ENCODE measurements around the gene EIF4G1.

The EIF4G1 gene

DNA sequence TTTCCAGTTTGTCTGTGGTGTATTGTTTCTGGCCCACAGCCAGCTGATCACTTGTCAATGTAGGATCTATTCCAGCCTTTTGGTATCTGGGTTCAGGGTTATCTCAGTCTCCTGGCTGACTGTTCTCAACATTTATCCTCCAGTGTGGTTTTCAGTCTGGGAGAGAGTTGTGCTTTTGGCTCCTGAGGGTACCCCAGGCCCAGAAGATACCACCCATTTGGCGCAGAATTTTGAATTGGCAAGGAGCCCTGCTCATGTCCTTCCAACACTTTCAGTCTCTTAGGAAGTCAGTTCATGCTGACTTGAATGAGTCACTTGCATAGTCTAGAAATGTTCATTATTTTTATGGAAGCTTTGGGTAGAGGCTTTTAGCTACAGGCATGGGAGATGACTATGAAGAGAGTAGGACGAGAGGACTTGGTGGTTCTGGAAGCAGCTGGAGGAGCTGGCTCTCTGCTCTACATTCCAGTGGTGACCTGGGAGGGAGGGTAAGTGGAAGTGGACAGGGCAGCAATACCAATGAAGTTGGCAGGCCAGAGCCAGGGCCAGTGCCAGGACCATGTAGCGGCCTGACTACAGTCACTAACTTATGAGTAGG, 54.3 kb downstream of the EIF4G1 start:
- TF ChIP-seq, protein P1, sequence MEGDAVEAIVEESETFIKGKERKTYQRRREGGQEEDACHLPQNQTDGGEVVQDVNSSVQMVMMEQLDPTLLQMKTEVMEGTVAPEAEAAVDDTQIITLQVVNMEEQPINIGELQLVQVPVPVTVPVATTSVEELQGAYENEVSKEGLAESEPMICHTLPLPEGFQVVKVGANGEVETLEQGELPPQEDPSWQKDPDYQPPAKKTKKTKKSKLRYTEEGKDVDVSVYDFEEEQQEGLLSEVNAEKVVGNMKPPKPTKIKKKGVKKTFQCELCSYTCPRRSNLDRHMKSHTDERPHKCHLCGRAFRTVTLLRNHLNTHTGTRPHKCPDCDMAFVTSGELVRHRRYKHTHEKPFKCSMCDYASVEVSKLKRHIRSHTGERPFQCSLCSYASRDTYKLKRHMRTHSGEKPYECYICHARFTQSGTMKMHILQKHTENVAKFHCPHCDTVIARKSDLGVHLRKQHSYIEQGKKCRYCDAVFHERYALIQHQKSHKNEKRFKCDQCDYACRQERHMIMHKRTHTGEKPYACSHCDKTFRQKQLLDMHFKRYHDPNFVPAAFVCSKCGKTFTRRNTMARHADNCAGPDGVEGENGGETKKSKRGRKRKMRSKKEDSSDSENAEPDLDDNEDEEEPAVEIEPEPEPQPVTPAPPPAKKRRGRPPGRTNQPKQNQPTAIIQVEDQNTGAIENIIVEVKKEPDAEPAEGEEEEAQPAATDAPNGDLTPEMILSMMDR (IDR thresholded peaks at IDR 0.05; ENCODE audit: low read depth, low read length, missing control alignments) = no peak
- no peak overlapping the region for H3K4me3 ChIP-seq (ENCODE audit: low read depth, low read length)

DNA sequence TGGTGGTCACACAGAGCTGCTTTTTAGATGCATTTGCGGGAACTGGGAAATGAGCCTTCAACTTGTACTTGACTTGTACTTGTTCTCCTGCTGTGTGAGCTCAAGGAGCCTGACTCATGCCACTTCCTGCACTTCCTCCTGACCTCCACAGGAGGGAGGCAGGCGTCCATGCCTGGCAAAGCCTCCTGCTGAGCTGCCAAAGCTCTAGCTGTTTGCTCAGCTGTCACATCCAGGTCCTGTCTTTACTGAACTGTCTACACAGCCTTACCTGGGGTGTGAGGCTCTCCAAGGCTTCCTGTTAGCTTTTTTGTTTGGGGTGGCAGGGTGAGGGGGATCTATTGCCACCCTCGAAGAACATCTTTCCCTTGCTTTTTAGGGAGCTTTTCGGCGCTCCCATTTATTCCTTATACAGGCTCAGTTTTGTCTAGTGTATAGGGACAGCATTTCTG, 57.2 kb downstream of the EIF4G1 start:
- no peak overlapping the region for H3K4me3 ChIP-seq (ENCODE audit: low read depth, low read length)
- TF ChIP-seq, protein P1 (IDR thresholded peaks at IDR 0.05; ENCODE audit: low read depth, low read length, missing control alignments) = peak; percentile 97
- DNase-seq (ENCODE audit: low read depth) = peak; percentile 34

More for the DNA sequence above, 54.3 kb downstream of the EIF4G1 start:
- DNase-seq (ENCODE audit: low read depth) = no peak

DNA sequence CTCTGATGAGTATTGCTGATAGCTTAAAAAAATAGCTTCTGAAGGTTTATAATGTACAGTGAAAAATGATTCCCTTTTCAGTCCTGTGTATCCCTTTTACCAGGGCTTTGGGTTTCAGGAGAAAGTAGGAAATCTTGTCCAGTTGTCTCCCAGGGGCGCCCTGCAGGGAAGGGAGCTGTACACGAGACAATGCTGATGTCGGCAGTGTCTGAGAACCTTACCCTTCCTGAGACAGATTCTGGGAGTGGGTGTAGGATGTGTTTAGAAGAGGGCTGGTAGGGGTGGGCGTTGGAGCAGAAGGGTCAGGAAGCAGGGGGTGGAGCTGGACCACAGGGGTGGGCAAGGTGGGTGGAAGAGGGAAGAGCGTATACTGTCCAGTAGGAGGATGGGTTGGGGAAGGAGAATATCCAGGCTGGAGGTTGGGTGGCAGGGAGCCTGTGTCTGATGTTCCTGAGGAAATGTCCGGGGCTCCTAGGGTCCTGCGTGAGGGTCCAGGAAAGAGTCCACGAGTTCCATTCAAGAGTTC, 58.0 kb downstream of the EIF4G1 start:
- TF ChIP-seq, protein P1 (IDR thresholded peaks at IDR 0.05; ENCODE audit: low read depth, low read length, missing control alignments) = no peak
- no peak for DNase-seq (ENCODE audit: low read depth)

DNA sequence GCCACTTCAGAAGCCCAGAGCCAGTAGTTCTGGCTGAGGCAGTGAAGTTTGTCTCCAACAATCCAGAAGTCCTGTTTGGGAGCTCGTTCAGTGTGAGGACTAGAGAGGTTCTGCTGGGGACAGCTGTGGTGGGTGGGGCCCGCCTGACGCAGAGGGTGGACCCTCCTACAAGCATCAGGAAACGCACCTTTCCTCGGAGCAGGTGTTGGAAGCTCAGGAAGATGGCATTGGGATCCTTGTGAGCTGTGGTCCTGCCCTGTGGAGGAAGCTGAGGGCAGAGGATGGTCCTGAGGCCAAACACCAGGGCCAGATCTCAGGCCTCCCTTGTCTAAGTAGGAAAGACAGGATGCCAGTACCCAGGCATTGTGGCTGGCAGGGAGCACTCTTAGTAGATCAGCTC, 58.5 kb downstream of the EIF4G1 start:
- TF ChIP-seq, protein P1 (IDR thresholded peaks at IDR 0.05; ENCODE audit: low read depth, low read length, missing control alignments) = no peak
- no peak overlapping the region for H3K4me3 ChIP-seq (ENCODE audit: low read depth, low read length)
- no peak for DNase-seq (ENCODE audit: low read depth)

More for the DNA sequence above, 58.0 kb downstream of the EIF4G1 start:
- no peak overlapping the region for H3K4me3 ChIP-seq (ENCODE audit: low read depth, low read length)

DNA sequence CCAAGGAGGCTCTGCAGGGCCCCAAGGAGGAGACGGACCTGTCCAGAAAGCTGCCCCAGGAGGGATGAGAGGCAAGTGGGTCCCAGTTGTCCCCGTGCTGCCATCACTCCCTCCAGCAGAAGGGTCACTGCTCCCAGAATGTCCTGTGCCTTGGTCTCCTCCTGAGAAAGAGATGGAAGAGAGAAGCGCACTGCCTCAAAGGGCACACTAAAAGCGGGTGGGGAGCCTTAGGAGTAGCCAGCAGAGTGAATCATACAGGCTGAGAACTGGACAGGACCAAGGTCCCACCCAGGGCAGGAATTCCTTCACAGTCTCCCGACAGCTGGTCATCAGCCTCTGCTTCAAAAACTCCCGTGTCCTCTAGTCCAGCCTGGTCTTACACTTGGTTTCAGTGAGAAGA, 59.0 kb downstream of the EIF4G1 start:
- no peak for DNase-seq (ENCODE audit: low read depth)
- TF ChIP-seq, protein P1 (IDR thresholded peaks at IDR 0.05; ENCODE audit: low read depth, low read length, missing control alignments) = no peak
- no peak overlapping the region for H3K4me3 ChIP-seq (ENCODE audit: low read depth, low read length)

DNA sequence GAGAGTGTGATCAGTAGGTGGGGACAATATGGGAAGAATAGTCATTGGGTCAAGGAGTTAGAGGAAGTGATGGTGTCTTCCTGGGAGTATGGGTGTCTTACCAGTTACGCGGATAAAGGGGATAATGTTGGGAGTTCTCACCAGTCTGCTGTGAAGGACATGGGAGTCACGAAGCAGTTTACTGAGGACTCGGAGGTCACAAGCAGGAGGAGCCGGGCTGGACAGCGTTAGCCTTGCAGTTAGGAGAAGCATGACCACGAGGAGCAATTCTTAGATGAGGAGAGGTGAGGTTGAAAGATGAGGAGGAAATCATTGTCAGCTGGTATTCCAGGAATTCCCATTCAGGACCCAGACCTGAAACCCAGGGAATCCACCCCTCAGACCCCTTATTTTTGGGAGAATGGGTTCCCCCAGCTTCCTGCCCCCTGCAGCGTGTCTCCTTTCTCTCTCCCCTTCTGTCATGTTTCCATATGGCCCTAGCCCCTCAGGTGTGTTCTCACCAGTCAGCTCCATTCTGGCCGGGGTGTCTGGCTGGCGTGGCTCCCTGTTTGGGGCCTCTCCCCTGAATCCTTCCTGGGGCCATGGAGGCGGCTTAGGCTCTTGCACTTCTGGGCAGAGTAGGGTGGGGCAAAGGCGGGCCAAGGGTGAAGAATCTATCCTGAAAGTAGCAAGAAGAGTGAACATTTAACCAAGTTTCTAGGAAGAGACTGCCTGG, 61.5 kb downstream of the EIF4G1 start:
- no peak for DNase-seq (ENCODE audit: low read depth)
- TF ChIP-seq, protein P1 (IDR thresholded peaks at IDR 0.05; ENCODE audit: low read depth, low read length, missing control alignments) = no peak
- H3K4me3 ChIP-seq (ENCODE audit: low read depth, low read length) = no peak overlapping the region
